ENCODE measurements around the gene TICAM2. TPM values are rescaled to one million over a fixed set of nuclear protein-coding genes. Genes with fewer than 3 reads are reported as not detected.
A peak's percentile ranks its signal among the peaks of the same experiment; 100 is the strongest.

TICAM2 gene
- total RNA-seq, 1 donor from 2014 or later, result 0.53 TPM

DNA sequence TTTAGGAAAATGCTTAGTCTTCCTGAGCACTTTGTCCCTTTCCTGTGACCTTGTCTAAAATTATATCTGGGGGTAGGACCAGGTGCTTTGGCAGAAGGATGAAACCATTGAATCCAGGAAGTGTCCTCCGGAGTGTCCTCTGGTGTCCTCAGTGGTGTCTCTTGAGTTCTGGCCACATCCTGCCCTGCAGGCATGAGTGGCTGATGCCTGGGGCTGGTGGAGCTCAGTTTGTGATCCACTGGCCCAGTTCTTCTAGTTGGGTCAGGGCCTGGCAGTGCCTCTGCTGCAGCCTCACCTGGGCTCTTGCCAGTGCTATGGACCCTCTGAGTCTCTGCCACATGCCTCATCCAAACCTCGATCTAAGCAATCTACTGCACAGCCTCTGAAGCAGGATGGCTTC is 38.0 kb upstream of the TICAM2 start:
- intact Hi-C loops (cut with DNase I), result no loop called here

DNA sequence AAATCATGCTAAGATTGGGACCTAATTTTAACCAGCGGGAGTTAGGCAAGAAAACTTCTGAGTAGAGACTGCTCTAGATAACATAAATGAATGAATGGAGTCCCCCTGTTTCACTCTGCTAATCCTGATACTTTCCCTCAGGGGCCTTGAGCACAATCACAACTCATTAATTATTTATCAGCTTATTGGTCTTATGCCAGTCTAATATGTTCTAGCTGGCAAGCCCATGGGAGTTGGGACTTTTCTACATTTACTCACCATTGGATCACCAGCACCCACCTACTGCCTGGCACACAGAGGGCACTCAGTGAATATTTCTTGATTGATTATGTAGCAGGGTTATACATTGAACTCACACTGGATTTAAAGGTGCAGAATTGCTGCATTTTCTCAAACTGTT is 37.1 kb upstream of the TICAM2 start:
- no peaks in the 10 kb centered on the region for H3K36me3 ChIP-seq

More for the DNA sequence above, 38.0 kb upstream of the TICAM2 start:
- H3K4me3 ChIP-seq, result no peak overlapping the region
- no peaks in the 10 kb centered on the region for H3K27me3 ChIP-seq
- TF ChIP-seq, protein P1, sequence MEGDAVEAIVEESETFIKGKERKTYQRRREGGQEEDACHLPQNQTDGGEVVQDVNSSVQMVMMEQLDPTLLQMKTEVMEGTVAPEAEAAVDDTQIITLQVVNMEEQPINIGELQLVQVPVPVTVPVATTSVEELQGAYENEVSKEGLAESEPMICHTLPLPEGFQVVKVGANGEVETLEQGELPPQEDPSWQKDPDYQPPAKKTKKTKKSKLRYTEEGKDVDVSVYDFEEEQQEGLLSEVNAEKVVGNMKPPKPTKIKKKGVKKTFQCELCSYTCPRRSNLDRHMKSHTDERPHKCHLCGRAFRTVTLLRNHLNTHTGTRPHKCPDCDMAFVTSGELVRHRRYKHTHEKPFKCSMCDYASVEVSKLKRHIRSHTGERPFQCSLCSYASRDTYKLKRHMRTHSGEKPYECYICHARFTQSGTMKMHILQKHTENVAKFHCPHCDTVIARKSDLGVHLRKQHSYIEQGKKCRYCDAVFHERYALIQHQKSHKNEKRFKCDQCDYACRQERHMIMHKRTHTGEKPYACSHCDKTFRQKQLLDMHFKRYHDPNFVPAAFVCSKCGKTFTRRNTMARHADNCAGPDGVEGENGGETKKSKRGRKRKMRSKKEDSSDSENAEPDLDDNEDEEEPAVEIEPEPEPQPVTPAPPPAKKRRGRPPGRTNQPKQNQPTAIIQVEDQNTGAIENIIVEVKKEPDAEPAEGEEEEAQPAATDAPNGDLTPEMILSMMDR (IDR thresholded peaks at IDR 0.05), result no peak
- no peaks in the 10 kb centered on the region for H3K9me3 ChIP-seq
- H3K27ac ChIP-seq, result no peak overlapping the region
- no peaks in the 10 kb centered on the region for H3K4me1 ChIP-seq
- no peaks in the 10 kb centered on the region for H3K36me3 ChIP-seq
- DNase-seq (ENCODE audit: low spot score in 2 of 2), result no peak

DNA sequence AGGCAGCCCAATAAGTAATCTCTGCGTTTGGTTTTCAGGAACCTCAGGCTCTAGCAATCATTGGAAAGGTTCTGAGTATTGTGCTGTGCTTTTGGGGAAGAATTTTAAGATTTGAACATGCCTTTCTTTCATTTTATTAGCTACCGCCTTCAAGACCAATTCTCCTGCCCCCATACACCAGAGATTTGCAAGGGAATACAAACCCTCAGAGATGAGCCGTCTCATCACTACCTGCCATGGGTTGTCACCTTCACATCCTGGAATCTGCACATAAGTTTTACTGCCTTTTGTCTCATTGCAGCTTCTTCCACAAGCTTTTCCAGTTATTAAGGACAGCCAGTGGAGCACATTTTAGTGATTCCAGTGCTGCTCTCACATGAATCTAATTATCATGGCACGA is 35.2 kb upstream of the TICAM2 start:
- Histone ChIP-seq H3K27me3 (no peaks in the 10 kb centered on the region), H3K4me3 (no peak overlapping the region), H3K9me3 (no peaks in the 10 kb centered on the region), H3K27ac (no peak overlapping the region), H3K4me1 (no peaks in the 10 kb centered on the region), H3K36me3 (no peaks in the 10 kb centered on the region)
- intact Hi-C loops (cut with DNase I), result no loop called here
- TF ChIP-seq, protein P1 (IDR thresholded peaks at IDR 0.05), result no peak
- DNase-seq (ENCODE audit: low spot score in 2 of 2), result no peak

More for the DNA sequence above, 37.1 kb upstream of the TICAM2 start:
- TF ChIP-seq, protein P1 (IDR thresholded peaks at IDR 0.05), result no peak
- DNase-seq (ENCODE audit: low spot score in 2 of 2), result no peak
- Histone ChIP-seq H3K4me1 (no peaks in the 10 kb centered on the region), H3K27me3 (no peaks in the 10 kb centered on the region), H3K27ac (no peak overlapping the region), H3K9me3 (no peaks in the 10 kb centered on the region), H3K4me3 (no peak overlapping the region)
- intact Hi-C loops (cut with DNase I), result no loop called here

DNA sequence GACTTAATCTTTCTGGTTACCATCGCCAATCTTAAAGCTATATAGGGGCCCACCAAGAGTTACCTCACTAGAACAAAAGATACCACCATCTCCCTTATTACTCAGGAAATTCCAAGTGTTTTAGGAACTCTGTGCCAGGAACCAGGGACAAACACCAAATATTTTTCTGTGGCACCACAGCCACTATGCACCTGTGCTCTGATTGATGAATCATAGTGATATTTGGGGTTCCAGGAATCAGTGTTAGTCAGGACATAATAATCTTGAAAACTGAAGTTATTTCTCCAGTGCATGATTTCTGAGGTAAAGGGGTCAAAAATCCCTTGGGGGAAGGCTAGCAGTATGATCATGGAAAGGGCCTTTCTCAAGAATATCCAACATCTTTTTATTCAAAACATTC is 33.7 kb upstream of the TICAM2 start:
- no peaks in the 10 kb centered on the region for H3K4me1 ChIP-seq
- TF ChIP-seq, protein P1 (IDR thresholded peaks at IDR 0.05), result no peak
- intact Hi-C loops (cut with DNase I), result no loop called here
- H3K27me3 ChIP-seq, result no peaks in the 10 kb centered on the region
- DNase-seq (ENCODE audit: low spot score in 2 of 2), result no peak
- no peak overlapping the region for H3K27ac ChIP-seq
- no peaks in the 10 kb centered on the region for H3K9me3 ChIP-seq
- no peaks in the 10 kb centered on the region for H3K36me3 ChIP-seq
- H3K4me3 ChIP-seq, result no peak overlapping the region

DNA sequence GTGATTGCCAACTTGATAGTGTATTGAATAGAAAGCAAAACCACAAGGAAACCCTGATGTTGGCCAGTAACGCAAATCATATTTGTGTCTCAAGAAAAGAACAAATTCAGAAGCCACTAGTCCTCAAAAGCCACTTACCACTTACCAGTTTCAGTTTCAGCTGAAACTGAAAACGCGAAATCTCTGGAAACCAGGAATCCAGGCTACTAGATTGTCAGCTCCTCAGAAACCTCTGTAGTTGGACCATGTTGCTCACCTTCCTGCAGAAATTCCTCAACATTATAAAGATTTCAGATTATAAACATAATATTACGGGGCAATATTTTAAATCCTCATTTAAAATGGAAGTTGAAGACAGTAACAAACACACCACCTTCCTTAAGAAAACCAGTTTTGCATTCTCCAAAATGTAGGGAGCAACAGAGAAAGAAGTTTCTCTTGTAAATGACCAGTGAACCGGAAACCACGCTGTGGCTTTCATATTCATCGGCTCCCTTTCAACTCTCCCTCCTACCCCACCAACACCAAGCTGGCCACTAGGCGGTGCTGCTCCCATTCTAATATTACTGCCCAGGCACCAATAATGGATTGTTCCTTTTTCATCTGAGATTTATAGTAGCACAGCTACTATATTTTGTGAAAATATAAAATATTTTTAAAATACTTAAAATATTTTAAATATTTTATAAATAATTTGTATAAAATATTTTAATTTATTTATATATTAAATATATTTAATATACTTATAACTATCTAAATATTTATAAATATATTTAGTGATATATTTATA is 32.3 kb upstream of the TICAM2 start:
- Histone ChIP-seq H3K4me3 (peak overlapping the region; percentile 52 to 59), H3K9me3 (no peaks in the 10 kb centered on the region), H3K27ac (peak overlapping the region; percentile 40 to 83), H3K4me1 (no peaks in the 10 kb centered on the region), H3K27me3 (no peaks in the 10 kb centered on the region), H3K36me3 (no peaks in the 10 kb centered on the region)
- TF ChIP-seq, protein P1 (IDR thresholded peaks at IDR 0.05), result peak; percentile 84 to 89 (median 88)
- intact Hi-C loops (cut with DNase I), result loop anchor here (2.0 kb wide), 2 partner anchors 196 to 204 kb away; no protein-coding TSS in a partner anchor
- peak; percentile 24 to 94 for DNase-seq (ENCODE audit: low spot score in 2 of 2)

Data from ascending aorta (tissue), 2 donors.